WTC11 (cell line): ENCODE data around the gene VCX3A. TPM values are rescaled to one million over a fixed set of nuclear protein-coding genes. Genes with fewer than 3 reads are reported as not detected.

Experiments used
- ATAC-seq: fragments of 200-7000 bp; cut with Tn5 transposase; 2 replicates; pipeline ENCODE4 v1.10.0; 2021; ENCODE audit warnings: mild to moderate bottlenecking, moderate library complexity
- CTCF ChIA-PET: fragments of 300-600 bp; sonication (Branson Sonifier 250); formaldehyde crosslinking; loops from one replicate; lab custom pipeline; 2021; ENCODE audit warnings: antibody characterized with exemption; lab: Charles Lee
- POLR2A ChIA-PET: fragments of 350-600 bp; sonication (Branson Sonifier 250); formaldehyde crosslinking; loops from one replicate; lab custom pipeline; 2021; ENCODE audit warnings: antibody characterized with exemption; lab: Charles Lee
- DNase-seq: peaks from one replicate; pipeline ENCODE4 v3.0.0; 2021; ENCODE audit warnings: low spot score
- H3K27ac Mint-ChIP-seq: 2 replicates; pipeline ENCODE4 v1.8.0; 2021; ENCODE audit warnings: mixed read lengths
- H3K27me3 Mint-ChIP-seq: 2 replicates; pipeline ENCODE4 v1.8.0; 2021; ENCODE audit warnings: low read depth, mild to moderate bottlenecking, moderate library complexity, mixed read lengths
- H3K36me3 Mint-ChIP-seq: 2 replicates; pipeline ENCODE4 v1.8.0; 2021; ENCODE audit warnings: mixed read lengths
- H3K4me1 Mint-ChIP-seq: 2 replicates; pipeline ENCODE4 v1.8.0; 2022; ENCODE audit warnings: mixed read lengths
- H3K4me3 Mint-ChIP-seq: 2 replicates; pipeline ENCODE4 v1.8.0; 2021; ENCODE audit warnings: mild to moderate bottlenecking, moderate library complexity, mixed read lengths
- H3K9me3 Mint-ChIP-seq: 2 replicates; pipeline ENCODE4 v1.8.0; 2021; ENCODE audit warnings: mixed read lengths
- CREM ChIP-seq: sonication (generic); formaldehyde crosslinking; IDR thresholded peaks from 2 replicates; pipeline ENCODE4 v1.8.1; 2022; ENCODE audit warnings: mild to moderate bottlenecking, missing genetic modification reagents, moderate library complexity
- ESRRA ChIP-seq: sonication (generic); formaldehyde crosslinking; IDR thresholded peaks from 2 replicates; pipeline ENCODE4 v1.8.1; 2022; ENCODE audit warnings: mild to moderate bottlenecking, missing genetic modification reagents, borderline replicate concordance
- ETV6 ChIP-seq: sonication (generic); formaldehyde crosslinking; IDR thresholded peaks from 2 replicates; pipeline ENCODE4 v1.8.1; 2022; ENCODE audit warnings: mild to moderate bottlenecking, missing genetic modification reagents
- FOXK1 ChIP-seq: sonication (generic); formaldehyde crosslinking; IDR thresholded peaks from 2 replicates; pipeline ENCODE4 v1.8.0; 2022; ENCODE audit warnings: mild to moderate bottlenecking, moderate library complexity, missing genetic modification reagents
- GTF2I ChIP-seq: fragments of 250-450 bp; sonication (Bioruptor Pico); conservative IDR thresholded peaks from 2 replicates; pipeline ENCODE4 v1.4.0; 2021; ENCODE audit warnings: mild to moderate bottlenecking
- HMGA2 ChIP-seq: fragments of 250-450 bp; sonication (Bioruptor Pico); IDR thresholded peaks from 2 replicates; pipeline ENCODE4 v1.4.0; 2021; ENCODE audit warnings: mild to moderate bottlenecking, moderate library complexity
- NR2C2 ChIP-seq: sonication (generic); formaldehyde crosslinking; IDR thresholded peaks from 2 replicates; pipeline ENCODE4 v1.8.0; 2022; ENCODE audit warnings: mild to moderate bottlenecking, missing genetic modification reagents
- NR3C1 ChIP-seq: sonication (generic); formaldehyde crosslinking; conservative IDR thresholded peaks from 2 replicates; pipeline ENCODE4 v1.8.1; 2023; ENCODE audit warnings: low read depth, mild to moderate bottlenecking, missing genetic modification reagents
- PREB ChIP-seq: sonication (generic); formaldehyde crosslinking; IDR thresholded peaks from 2 replicates; pipeline ENCODE4 v1.8.1; 2022; ENCODE audit warnings: mild to moderate bottlenecking, missing genetic modification reagents, moderate library complexity, borderline replicate concordance
- TEAD4 ChIP-seq: sonication (generic); formaldehyde crosslinking; IDR thresholded peaks from 2 replicates; pipeline ENCODE4 v1.8.0; 2022; ENCODE audit warnings: mild to moderate bottlenecking, missing genetic modification reagents
- TP53 ChIP-seq: sonication (generic); formaldehyde crosslinking; IDR thresholded peaks from 2 replicates; pipeline ENCODE4 v1.8.1; 2023; ENCODE audit warnings: mild to moderate bottlenecking, missing genetic modification reagents
- ZNF219 ChIP-seq: sonication (generic); formaldehyde crosslinking; IDR thresholded peaks from 2 replicates; pipeline ENCODE4 v1.8.0; 2023; ENCODE audit warnings: missing genetic modification reagents, mild to moderate bottlenecking, borderline replicate concordance
- ZNF671 ChIP-seq: fragments of 250-450 bp; sonication (Bioruptor Pico); IDR thresholded peaks from 2 replicates; pipeline ENCODE4 v1.8.0; 2021; ENCODE audit warnings: mild to moderate bottlenecking
- total RNA-seq: library from RNA; stranded (reverse); gene quantifications from 3 replicates; pipeline ENCODE4 v1.2.3, GENCODE V29; 2021
- TF ChIP-seq, protein P1 (sequence below): sonication (generic); formaldehyde crosslinking; IDR thresholded peaks from 2 replicates; pipeline ENCODE4 v1.8.0; 2022; ENCODE audit warnings: missing genetic modification reagents
- TF ChIP-seq, protein P2 (sequence below): fragments of 250-450 bp; sonication (Bioruptor Pico); IDR thresholded peaks from 2 replicates; pipeline ENCODE4 v1.9.0; 2021; ENCODE audit warnings: mild to moderate bottlenecking
- TF ChIP-seq, protein P3 (sequence below): sonication (generic); formaldehyde crosslinking; IDR thresholded peaks from 2 replicates; pipeline ENCODE4 v1.8.1; 2023; ENCODE audit warnings: mild to moderate bottlenecking, missing genetic modification reagents

The VCX3A gene
- total RNA-seq, 1 experiment from 2014 or later: 0.55 TPM

- TF ChIP-seq ZNF219 (CRISPR knock-in tag): no peak
- TF ChIP-seq GTF2I (CRISPR knock-in tag): no peak
- TF ChIP-seq, protein P1, sequence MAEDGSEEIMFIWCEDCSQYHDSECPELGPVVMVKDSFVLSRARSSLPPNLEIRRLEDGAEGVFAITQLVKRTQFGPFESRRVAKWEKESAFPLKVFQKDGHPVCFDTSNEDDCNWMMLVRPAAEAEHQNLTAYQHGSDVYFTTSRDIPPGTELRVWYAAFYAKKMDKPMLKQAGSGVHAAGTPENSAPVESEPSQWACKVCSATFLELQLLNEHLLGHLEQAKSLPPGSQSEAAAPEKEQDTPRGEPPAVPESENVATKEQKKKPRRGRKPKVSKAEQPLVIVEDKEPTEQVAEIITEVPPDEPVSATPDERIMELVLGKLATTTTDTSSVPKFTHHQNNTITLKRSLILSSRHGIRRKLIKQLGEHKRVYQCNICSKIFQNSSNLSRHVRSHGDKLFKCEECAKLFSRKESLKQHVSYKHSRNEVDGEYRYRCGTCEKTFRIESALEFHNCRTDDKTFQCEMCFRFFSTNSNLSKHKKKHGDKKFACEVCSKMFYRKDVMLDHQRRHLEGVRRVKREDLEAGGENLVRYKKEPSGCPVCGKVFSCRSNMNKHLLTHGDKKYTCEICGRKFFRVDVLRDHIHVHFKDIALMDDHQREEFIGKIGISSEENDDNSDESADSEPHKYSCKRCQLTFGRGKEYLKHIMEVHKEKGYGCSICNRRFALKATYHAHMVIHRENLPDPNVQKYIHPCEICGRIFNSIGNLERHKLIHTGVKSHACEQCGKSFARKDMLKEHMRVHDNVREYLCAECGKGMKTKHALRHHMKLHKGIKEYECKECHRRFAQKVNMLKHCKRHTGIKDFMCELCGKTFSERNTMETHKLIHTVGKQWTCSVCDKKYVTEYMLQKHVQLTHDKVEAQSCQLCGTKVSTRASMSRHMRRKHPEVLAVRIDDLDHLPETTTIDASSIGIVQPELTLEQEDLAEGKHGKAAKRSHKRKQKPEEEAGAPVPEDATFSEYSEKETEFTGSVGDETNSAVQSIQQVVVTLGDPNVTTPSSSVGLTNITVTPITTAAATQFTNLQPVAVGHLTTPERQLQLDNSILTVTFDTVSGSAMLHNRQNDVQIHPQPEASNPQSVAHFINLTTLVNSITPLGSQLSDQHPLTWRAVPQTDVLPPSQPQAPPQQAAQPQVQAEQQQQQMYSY (CRISPR knock-in tag): no peak
- no peak for TF ChIP-seq NR3C1 (CRISPR knock-in tag)
- TF ChIP-seq, protein P2, sequence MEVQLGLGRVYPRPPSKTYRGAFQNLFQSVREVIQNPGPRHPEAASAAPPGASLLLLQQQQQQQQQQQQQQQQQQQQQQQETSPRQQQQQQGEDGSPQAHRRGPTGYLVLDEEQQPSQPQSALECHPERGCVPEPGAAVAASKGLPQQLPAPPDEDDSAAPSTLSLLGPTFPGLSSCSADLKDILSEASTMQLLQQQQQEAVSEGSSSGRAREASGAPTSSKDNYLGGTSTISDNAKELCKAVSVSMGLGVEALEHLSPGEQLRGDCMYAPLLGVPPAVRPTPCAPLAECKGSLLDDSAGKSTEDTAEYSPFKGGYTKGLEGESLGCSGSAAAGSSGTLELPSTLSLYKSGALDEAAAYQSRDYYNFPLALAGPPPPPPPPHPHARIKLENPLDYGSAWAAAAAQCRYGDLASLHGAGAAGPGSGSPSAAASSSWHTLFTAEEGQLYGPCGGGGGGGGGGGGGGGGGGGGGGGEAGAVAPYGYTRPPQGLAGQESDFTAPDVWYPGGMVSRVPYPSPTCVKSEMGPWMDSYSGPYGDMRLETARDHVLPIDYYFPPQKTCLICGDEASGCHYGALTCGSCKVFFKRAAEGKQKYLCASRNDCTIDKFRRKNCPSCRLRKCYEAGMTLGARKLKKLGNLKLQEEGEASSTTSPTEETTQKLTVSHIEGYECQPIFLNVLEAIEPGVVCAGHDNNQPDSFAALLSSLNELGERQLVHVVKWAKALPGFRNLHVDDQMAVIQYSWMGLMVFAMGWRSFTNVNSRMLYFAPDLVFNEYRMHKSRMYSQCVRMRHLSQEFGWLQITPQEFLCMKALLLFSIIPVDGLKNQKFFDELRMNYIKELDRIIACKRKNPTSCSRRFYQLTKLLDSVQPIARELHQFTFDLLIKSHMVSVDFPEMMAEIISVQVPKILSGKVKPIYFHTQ (CRISPR knock-in tag): no peak
- TF ChIP-seq, all 79 proteins: peak for 0
Observed at GRCh38 chrX:6568031-6568430, 33.1 kb upstream of the VCX3A start (continued).

- H3K27me3 Mint-ChIP-seq: peaks cover 5% of the 10 kb centered on the region
- H3K4me3 Mint-ChIP-seq: no peak overlapping the region
- no peak for TF ChIP-seq TP53 (CRISPR knock-in tag)
- POLR2A ChIA-PET: no interaction called here
- H3K9me3 Mint-ChIP-seq: peaks cover 25% of the 10 kb centered on the region
- no peak overlapping the region for H3K27ac Mint-ChIP-seq
- peaks cover 13% of the 10 kb centered on the region for H3K36me3 Mint-ChIP-seq
- ATAC-seq (no peak), DNase-seq (no peak)
- CTCF ChIA-PET: no interaction called here
- H3K4me1 Mint-ChIP-seq: no peaks in the 10 kb centered on the region
Observed at GRCh38 chrX:6558979-6559378, 24.1 kb upstream of the VCX3A start.

DNA sequence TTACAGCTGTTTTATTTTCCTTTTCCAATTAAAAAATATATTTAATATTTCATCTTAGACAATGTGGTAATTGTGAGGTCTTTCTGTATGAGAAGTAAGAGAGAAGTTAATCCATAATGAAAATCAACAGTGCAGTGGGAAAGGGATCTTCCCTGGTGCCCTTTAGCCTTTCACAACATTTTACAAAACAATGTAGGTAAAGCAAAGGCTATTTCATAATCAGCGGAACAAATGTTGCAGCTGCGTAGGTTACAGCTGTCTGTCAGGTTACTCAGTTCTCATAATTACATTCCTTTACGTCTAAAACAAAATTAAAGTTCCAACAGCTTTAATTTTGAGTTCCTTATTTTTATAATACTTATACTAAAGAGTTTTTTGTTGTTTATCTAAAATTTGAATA, 22.8 kb upstream of the VCX3A start:
- peaks cover 29% of the 10 kb centered on the region for H3K9me3 Mint-ChIP-seq
- H3K27ac Mint-ChIP-seq: no peak overlapping the region
- H3K4me1 Mint-ChIP-seq: no peaks in the 10 kb centered on the region
- no peak for DNase-seq
- ATAC-seq: no peak
- CTCF ChIA-PET: no interaction called here
- TF ChIP-seq, protein P3, sequence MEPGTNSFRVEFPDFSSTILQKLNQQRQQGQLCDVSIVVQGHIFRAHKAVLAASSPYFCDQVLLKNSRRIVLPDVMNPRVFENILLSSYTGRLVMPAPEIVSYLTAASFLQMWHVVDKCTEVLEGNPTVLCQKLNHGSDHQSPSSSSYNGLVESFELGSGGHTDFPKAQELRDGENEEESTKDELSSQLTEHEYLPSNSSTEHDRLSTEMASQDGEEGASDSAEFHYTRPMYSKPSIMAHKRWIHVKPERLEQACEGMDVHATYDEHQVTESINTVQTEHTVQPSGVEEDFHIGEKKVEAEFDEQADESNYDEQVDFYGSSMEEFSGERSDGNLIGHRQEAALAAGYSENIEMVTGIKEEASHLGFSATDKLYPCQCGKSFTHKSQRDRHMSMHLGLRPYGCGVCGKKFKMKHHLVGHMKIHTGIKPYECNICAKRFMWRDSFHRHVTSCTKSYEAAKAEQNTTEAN (CRISPR knock-in tag): no peak
- TF ChIP-seq TEAD4 (no peak), ZNF671 (CRISPR knock-in tag) (no peak), NR2C2 (CRISPR knock-in tag) (no peak), CREM (CRISPR knock-in tag) (no peak)
- H3K4me3 Mint-ChIP-seq: no peak overlapping the region
- POLR2A ChIA-PET: no interaction called here
- peaks cover 5% of the 10 kb centered on the region for H3K27me3 Mint-ChIP-seq
- H3K36me3 Mint-ChIP-seq: peaks cover 16% of the 10 kb centered on the region

GRCh38 chrX:6550999-6551398, 16.1 kb upstream of the VCX3A start:
- DNase-seq: no peak
- H3K4me3 Mint-ChIP-seq: no peak overlapping the region
- ChIA-PET CTCF (no interaction called here), POLR2A (no interaction called here)
- H3K36me3 Mint-ChIP-seq: peaks cover 17% of the 10 kb centered on the region
- peaks cover 4% of the 10 kb centered on the region; the same call in 1 of the 2 replicates for H3K4me1 Mint-ChIP-seq
- H3K27me3 Mint-ChIP-seq: peaks cover 5% of the 10 kb centered on the region
- peaks cover 34% of the 10 kb centered on the region for H3K9me3 Mint-ChIP-seq
- no peak overlapping the region for H3K27ac Mint-ChIP-seq
- ATAC-seq: no peak
- TF ChIP-seq, protein P1 (CRISPR knock-in tag): no peak
- TF ChIP-seq TEAD4 (no peak), ESRRA (CRISPR knock-in tag) (no peak), PREB (CRISPR knock-in tag) (no peak), FOXK1 (no peak), ETV6 (CRISPR knock-in tag) (no peak), HMGA2 (no peak)
- TF ChIP-seq, all 79 proteins: peak for 0
